Mesenchymal stem cell (in vitro differentiated cells and primary cell): ENCODE measurements around the gene CA7.

Experiments used
- DNase-seq: peaks from one replicate; pipeline ENCODE4 v3.0.0-alpha.2; 2013
- H2AFZ ChIP-seq: one replicate; pipeline ENCODE4 v1.6.1; 2013; ENCODE audit warnings: low read depth, mild to moderate bottlenecking, control low read depth, inconsistent platforms, low read length, moderate library complexity
- H2AK5ac ChIP-seq: 2 replicates; pipeline ENCODE4 v1.6.1; 2013; ENCODE audit warnings: low read length, moderate library complexity, mild to moderate bottlenecking, inconsistent platforms; ENCODE audit not compliant: severe bottlenecking
- H2BK120ac ChIP-seq: one replicate; pipeline ENCODE4 v1.6.1; 2013; ENCODE audit warnings: low read depth, mild to moderate bottlenecking, inconsistent platforms, low read length, moderate library complexity
- H2BK12ac ChIP-seq, 2 experiments: one replicate each; pipeline ENCODE4 v1.6.1; 2013; ENCODE audit warnings: inconsistent platforms in 2 of 2, low read length in 2 of 2, mild to moderate bottlenecking in 2 of 2, moderate library complexity in 2 of 2, control low read depth in 1 of 2
- H2BK15ac ChIP-seq: one replicate; pipeline ENCODE4 v1.6.1; 2013; ENCODE audit warnings: mild to moderate bottlenecking, low read depth, inconsistent platforms; ENCODE audit not compliant: poor library complexity, severe bottlenecking
- H2BK5ac ChIP-seq: 2 replicates; pipeline ENCODE4 v1.6.1; 2013; ENCODE audit warnings: low read depth, mild to moderate bottlenecking, low read length, control low read depth, inconsistent platforms; ENCODE audit not compliant: poor library complexity, severe bottlenecking
- H3K14ac ChIP-seq, 2 experiments: one replicate each; pipeline ENCODE4 v1.6.1; 2013; ENCODE audit warnings: inconsistent platforms in 2 of 2, low read length in 2 of 2, control low read depth in 1 of 2, mild to moderate bottlenecking in 1 of 2, moderate library complexity in 1 of 2
- H3K18ac ChIP-seq, 2 experiments: one replicate each; pipeline ENCODE4 v1.6.1; 2013; ENCODE audit warnings: inconsistent platforms in 2 of 2, low read length in 2 of 2, control low read depth in 1 of 2, low read depth in 1 of 2, mild to moderate bottlenecking in 1 of 2
- H3K23ac ChIP-seq, 2 experiments: one replicate each; pipeline ENCODE4 v1.6.1; 2013; ENCODE audit warnings: inconsistent platforms in 2 of 2, low read length in 2 of 2, mild to moderate bottlenecking in 2 of 2, moderate library complexity in 2 of 2, control low read depth in 1 of 2
- H3K27ac ChIP-seq: 2 replicates; pipeline ENCODE4 v1.5.1; 2013; ENCODE audit warnings: mild to moderate bottlenecking, moderate library complexity, low read length, control low read depth, inconsistent platforms; ENCODE audit not compliant: poor library complexity, severe bottlenecking
- H3K27me3 ChIP-seq, 2 experiments: 2 replicates each; pipeline versions ENCODE4 v1.6.1 to v1.7.0; 2013; ENCODE audit warnings: low read length in 2 of 2, mild to moderate bottlenecking in 2 of 2, moderate library complexity in 2 of 2, control low read depth in 1 of 2, inconsistent platforms in 1 of 2; ENCODE audit not compliant: control insufficient read depth in 1 of 2, insufficient read depth in 1 of 2
- H3K36me3 ChIP-seq, 2 experiments: 2 replicates each; pipeline versions ENCODE4 v1.6.1 to v1.7.0; 2013; ENCODE audit warnings: low read length in 2 of 2, control low read depth in 1 of 2, inconsistent platforms in 1 of 2, low read depth in 1 of 2, mild to moderate bottlenecking in 1 of 2; ENCODE audit not compliant: insufficient read depth in 2 of 2, control insufficient read depth in 1 of 2
- H3K4ac ChIP-seq, 2 experiments: one replicate each; pipeline ENCODE4 v1.6.1; 2013; ENCODE audit warnings: inconsistent platforms in 2 of 2, low read length in 2 of 2, mild to moderate bottlenecking in 2 of 2, moderate library complexity in 2 of 2, control low read depth in 1 of 2, low read depth in 1 of 2
- H3K4me1 ChIP-seq: 2 replicates; pipeline ENCODE4 v1.6.1; 2013; ENCODE audit warnings: low read depth, low read length, control low read depth; ENCODE audit not compliant: control insufficient read depth, insufficient read depth
- H3K4me2 ChIP-seq: 2 replicates; pipeline ENCODE4 v1.6.1; 2013; ENCODE audit warnings: low read length, mild to moderate bottlenecking, inconsistent platforms; ENCODE audit not compliant: poor library complexity, severe bottlenecking
- H3K4me3 ChIP-seq, 2 experiments: 2 replicates each; pipeline versions ENCODE4 v1.5.1 to v1.7.0; 2013; ENCODE audit warnings: low read length in 2 of 2, mild to moderate bottlenecking in 2 of 2, control low read depth in 1 of 2, low read depth in 1 of 2; ENCODE audit not compliant: insufficient read depth in 1 of 2
- H3K79me1 ChIP-seq: replicated peaks from 2 replicates; pipeline ENCODE4 v1.6.1; 2013; ENCODE audit warnings: mild to moderate bottlenecking, control low read depth, low read length, inconsistent platforms; ENCODE audit not compliant: poor library complexity, severe bottlenecking
- H3K9ac ChIP-seq: 2 replicates; pipeline ENCODE4 v1.7.0; 2013; ENCODE audit warnings: mild to moderate bottlenecking, low read length, moderate library complexity
- H3K9me3 ChIP-seq: 2 replicates; pipeline ENCODE4 v1.7.0; 2013; ENCODE audit warnings: mild to moderate bottlenecking, low read length; ENCODE audit not compliant: control insufficient read depth
- H4K8ac ChIP-seq: one replicate; pipeline ENCODE4 v1.6.1; 2013; ENCODE audit warnings: inconsistent platforms, mild to moderate bottlenecking, low read length, moderate library complexity
- H4K91ac ChIP-seq: one replicate; pipeline ENCODE4 v1.6.1; 2013; ENCODE audit warnings: mild to moderate bottlenecking, low read length, inconsistent platforms
- WGBS: methylation state at CpG from one replicate; pipeline ENCODE4 v1.1.7; 2013; ENCODE audit warnings: mixed read lengths; 5-methylcytosine and 5-hydroxymethylcytosine counted together

CA7 gene

DNA sequence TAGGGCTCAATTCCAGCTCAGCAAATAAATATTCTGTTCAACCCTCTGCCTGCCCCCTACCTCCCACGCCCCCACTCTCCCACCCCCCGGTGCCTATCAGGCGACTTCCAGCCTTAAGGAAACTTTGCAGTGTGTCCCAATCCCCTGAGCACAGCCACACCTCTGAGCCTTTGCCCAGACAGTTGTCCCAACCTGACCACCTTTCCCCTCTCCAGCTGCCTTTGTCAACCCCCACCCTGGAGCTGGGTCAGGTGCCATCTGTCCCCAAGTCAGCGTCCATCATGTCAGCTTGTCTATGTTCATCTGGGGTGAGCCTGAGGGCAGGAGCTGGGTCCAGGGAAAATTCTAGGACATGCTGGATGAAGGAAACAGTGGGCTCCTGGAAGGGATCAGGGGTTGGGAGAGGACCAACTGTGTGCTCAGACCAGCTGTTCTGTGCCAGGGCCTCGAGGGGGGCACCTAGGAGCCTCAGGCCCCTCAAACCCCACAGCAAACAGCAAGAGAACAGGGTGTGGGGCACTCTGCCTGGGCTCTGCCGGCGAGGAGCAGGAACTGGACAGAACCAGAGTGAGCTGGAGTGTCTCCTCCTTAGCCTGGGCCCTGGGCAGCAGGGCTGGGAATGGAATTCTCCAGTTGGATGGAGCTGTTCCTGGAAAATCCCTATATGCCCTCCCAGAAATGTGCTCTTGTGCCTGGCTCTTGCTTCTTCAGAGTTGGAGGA is 56.7 kb downstream of the CA7 start:
- Histone ChIP-seq H3K14ac (peak overlapping the region in 1 of 2 experiments; percentile 56), H2AK5ac (peak overlapping the region; percentile 91), H3K4ac (peak overlapping the region; percentile 62 to 77), H3K9ac (peak overlapping the region; percentile 52), H3K36me3 (no peaks in the 10 kb centered on the region), H4K8ac (peak overlapping the region; percentile 99), H3K27ac (no peak overlapping the region), H2BK5ac (no peak overlapping the region), H3K27me3 (peaks cover 0 to 3% of the 10 kb centered on the region in 2 experiments), H2BK12ac (peak overlapping the region; percentile 98 to 100), H3K79me1 (no peaks in the 10 kb centered on the region), H4K91ac (peak overlapping the region; percentile 99), H3K4me1 (peaks cover 38% of the 10 kb centered on the region), H3K4me3 (no peak overlapping the region), H2AFZ (no peak overlapping the region), H2BK120ac (peak overlapping the region; percentile 86), H3K23ac (no peak overlapping the region), H3K9me3 (no peaks in the 10 kb centered on the region), H3K4me2 (no peak overlapping the region), H2BK15ac (peak overlapping the region; percentile 60), H3K18ac (peak overlapping the region; percentile 93 to 95)
- no peak for DNase-seq
- 80% methylated on average over 7 of the region's 7 CpGs for WGBS

DNA sequence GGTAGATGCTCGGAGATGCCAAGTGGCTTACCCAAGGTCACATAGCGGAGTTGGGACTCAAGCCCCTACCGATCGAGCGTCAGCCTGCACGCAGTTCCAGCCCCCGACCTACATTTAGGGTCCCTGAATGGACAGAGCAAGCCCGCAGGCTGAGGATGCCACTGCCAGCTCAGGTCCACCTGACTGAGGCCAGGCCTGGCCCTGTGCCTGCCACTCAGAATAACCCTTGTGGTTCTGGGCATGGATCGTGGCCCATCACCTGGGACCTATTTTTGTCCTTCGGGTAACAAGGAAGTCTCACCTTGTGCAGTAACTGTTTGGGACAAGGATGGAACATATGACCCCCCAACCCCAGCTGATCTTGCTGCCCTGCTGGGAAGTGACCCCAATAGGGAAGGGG is 57.4 kb downstream of the CA7 start:
- Histone ChIP-seq H3K9ac (no peak overlapping the region), H3K27ac (no peak overlapping the region), H3K4ac (peak overlapping the region in 1 of 2 experiments; percentile 29), H3K4me2 (no peak overlapping the region), H2BK15ac (peak overlapping the region; percentile 54), H3K18ac (peak overlapping the region; percentile 46 to 93), H3K4me1 (peaks cover 38% of the 10 kb centered on the region), H2AFZ (no peak overlapping the region), H3K79me1 (no peaks in the 10 kb centered on the region), H2BK12ac (peak overlapping the region; percentile 98 to 99), H2BK120ac (peak overlapping the region; percentile 78), H4K8ac (no peak overlapping the region), H3K4me3 (no peak overlapping the region), H2BK5ac (no peak overlapping the region), H3K36me3 (no peaks in the 10 kb centered on the region), H3K23ac (no peak overlapping the region), H2AK5ac (no peak overlapping the region), H3K14ac (peak overlapping the region in 1 of 2 experiments; percentile 58), H3K27me3 (peaks cover 0 to 7% of the 10 kb centered on the region in 2 experiments), H4K91ac (peak overlapping the region; percentile 93), H3K9me3 (no peaks in the 10 kb centered on the region)
- no peak for DNase-seq
- over 99% methylated on average over 10 of the region's 10 CpGs for WGBS

DNA sequence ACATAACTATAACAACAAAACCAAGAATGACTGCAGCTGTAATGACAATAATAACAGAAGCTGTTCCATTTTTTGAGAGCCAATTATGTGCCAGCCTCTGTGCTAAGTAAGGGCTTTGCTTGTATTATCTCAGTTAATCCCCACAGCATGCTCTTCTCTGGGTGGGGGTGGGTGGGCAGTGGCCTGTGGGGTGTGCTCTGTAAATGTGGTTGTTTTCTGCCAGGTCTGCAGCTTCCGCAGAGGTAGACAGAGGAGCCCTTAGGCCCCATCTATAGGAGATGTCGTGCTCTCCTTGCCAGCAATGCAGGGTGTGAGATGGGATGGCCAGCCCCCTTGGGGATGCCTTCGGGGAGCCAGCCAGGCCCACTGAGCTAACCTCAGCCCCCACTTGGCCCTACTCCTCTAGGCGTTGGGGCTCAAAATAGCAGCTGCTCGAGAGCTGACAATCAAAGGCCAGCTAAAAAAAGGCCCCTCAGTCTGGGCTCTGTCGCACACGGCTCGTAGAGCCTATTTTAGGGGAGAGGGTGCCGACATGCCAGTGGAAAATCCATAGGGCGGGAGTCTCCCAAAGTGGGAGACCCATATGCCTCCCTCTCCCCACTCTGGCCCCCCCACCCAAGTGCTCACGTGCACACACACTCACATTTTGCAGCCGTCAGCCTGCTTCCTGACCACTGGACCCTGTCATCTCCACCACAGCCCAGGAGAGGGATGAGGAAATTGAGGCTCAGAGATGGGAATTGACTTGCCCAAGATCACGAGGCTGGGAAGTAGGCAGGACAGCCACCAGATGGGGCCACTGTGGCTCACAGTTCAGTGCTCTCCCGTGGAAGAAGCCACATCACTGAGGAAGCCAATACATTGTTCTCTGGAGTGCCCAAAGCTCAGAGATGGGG is 58.7 kb downstream of the CA7 start:
- peak overlapping the region; percentile 36 for H4K8ac ChIP-seq
- no peak overlapping the region for H3K4me2 ChIP-seq
- H2AK5ac ChIP-seq = no peak overlapping the region
- H3K79me1 ChIP-seq = no peaks in the 10 kb centered on the region
- WGBS = 87% methylated on average over 10 of the region's 14 CpGs
- H3K23ac ChIP-seq = no peak overlapping the region
- H3K4me3 ChIP-seq = no peak overlapping the region
- peaks cover 7 to 14% of the 10 kb centered on the region in 2 experiments for H3K27me3 ChIP-seq
- H2BK12ac ChIP-seq = peak overlapping the region; percentile 91 to 99
- no peaks in the 10 kb centered on the region for H3K36me3 ChIP-seq
- no peak overlapping the region for H3K27ac ChIP-seq
- peaks cover 38% of the 10 kb centered on the region for H3K4me1 ChIP-seq
- peak overlapping the region; percentile 78 for H2BK15ac ChIP-seq
- no peak overlapping the region for H3K9ac ChIP-seq
- H3K9me3 ChIP-seq = no peaks in the 10 kb centered on the region
- H3K14ac ChIP-seq = peak overlapping the region in 1 of 2 experiments; percentile 37
- no peak overlapping the region for H2AFZ ChIP-seq
- H3K18ac ChIP-seq = peak overlapping the region in 1 of 2 experiments; percentile 97
- H2BK120ac ChIP-seq = peak overlapping the region; percentile 49
- H2BK5ac ChIP-seq = no peak overlapping the region
- no peak for DNase-seq
- peak overlapping the region; percentile 26 to 62 for H3K4ac ChIP-seq
- H4K91ac ChIP-seq = peak overlapping the region; percentile 69
